Prostate gland (tissue), 2 donors: ENCODE data around the gene DEK.

Experiments
- POLR2A ChIP-seq: fragments of 450-650 bp; IDR thresholded peaks from one replicate; pipeline ENCODE4 v1.6.1; 2016; ENCODE audit warnings: antibody characterized with exemption, mild to moderate bottlenecking
- POLR2AphosphoS5 ChIP-seq: sonication (generic); formaldehyde crosslinking; IDR thresholded peaks from one replicate; pipeline ENCODE4 v1.6.1; 2017; ENCODE audit warnings: antibody characterized with exemption
- TF ChIP-seq, protein P1 (sequence below), 4 experiments: fragments of 200-600 bp in 2 of 4; fragments of 450-650 bp in 2 of 4; sonication (generic) in 2 of 4; IDR thresholded peaks; 1 replicate in 3 of 4; 2 replicates in 1 of 4; pipeline ENCODE4 v1.5.1; 2016 to 2019; ENCODE audit warnings: antibody characterized with exemption in 4 of 4, mild to moderate bottlenecking in 2 of 4, moderate library complexity in 2 of 4

DNA sequence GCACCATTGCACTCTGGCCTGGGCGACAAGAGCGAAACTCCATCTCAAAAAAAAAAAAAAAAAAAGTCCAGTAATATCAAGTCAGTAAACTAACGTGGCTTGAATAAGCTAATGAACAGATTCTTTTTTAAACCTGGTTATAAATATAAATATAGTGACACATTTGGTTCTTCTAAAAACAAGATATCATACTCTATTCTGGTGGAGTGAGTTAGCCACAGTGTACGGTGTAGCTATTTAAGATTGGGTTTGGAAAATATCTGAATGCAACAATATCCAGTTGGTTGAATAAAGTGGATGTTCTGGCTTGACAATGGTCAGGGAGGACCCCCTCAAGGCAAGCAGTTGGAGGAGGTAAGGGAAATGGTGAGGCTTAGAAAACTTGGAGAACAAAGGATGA, 5.9 kb upstream of the DEK start:
- TF ChIP-seq, protein P1, sequence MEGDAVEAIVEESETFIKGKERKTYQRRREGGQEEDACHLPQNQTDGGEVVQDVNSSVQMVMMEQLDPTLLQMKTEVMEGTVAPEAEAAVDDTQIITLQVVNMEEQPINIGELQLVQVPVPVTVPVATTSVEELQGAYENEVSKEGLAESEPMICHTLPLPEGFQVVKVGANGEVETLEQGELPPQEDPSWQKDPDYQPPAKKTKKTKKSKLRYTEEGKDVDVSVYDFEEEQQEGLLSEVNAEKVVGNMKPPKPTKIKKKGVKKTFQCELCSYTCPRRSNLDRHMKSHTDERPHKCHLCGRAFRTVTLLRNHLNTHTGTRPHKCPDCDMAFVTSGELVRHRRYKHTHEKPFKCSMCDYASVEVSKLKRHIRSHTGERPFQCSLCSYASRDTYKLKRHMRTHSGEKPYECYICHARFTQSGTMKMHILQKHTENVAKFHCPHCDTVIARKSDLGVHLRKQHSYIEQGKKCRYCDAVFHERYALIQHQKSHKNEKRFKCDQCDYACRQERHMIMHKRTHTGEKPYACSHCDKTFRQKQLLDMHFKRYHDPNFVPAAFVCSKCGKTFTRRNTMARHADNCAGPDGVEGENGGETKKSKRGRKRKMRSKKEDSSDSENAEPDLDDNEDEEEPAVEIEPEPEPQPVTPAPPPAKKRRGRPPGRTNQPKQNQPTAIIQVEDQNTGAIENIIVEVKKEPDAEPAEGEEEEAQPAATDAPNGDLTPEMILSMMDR (IDR thresholded peaks at IDR 0.05): no peak
- TF ChIP-seq POLR2AphosphoS5 (no peak), POLR2A (no peak)
